ENCODE measurements around the gene GTF2A1.

GTF2A1 gene

GRCh38 chr14:81153187-81153586 is 67.6 kb downstream of the GTF2A1 start:
- Histone ChIP-seq H3K36me3 (ENCODE audit: control insufficient read depth, low read depth, low read length) (no peaks in the 10 kb centered on the region), H3K27ac (ENCODE audit: low read length) (no peak overlapping the region), H3K4me3 (ENCODE audit: low read length) (no peak overlapping the region), H3K4me1 (ENCODE audit: control insufficient read depth, low read depth, low read length) (no peaks in the 10 kb centered on the region), H3K9ac (ENCODE audit: low read length) (no peak overlapping the region), H3K27me3 (ENCODE audit: control insufficient read depth, insufficient read depth, low read length) (no peaks in the 10 kb centered on the region), H3K9me3 (ENCODE audit: control insufficient read depth, low read depth, low read length) (no peaks in the 10 kb centered on the region)

DNA sequence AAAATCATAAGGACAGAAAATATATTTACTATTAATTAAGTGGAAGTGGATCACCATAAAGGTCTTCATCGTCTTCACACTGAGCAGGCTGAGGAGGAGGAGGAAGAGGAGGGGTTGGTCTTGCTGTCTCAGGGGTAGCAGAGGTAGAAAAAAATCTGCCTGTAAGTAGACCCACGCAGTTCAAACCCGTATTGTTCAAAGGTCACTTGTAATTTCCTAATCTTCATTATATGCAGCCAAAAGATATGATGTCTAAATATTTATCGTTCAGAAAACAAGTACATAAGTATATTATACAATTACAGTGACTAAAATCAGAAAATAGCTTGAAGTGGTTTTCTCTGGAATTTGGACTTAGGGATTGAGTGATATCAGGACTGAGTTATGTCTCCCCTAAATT is 72.1 kb downstream of the GTF2A1 start:
- Histone ChIP-seq H3K27ac (ENCODE audit: low read length) (no peak overlapping the region), H3K4me3 (ENCODE audit: low read length) (no peak overlapping the region), H3K4me1 (ENCODE audit: control insufficient read depth, low read depth, low read length) (no peaks in the 10 kb centered on the region), H3K9ac (ENCODE audit: low read length) (no peak overlapping the region), H3K27me3 (ENCODE audit: control insufficient read depth, insufficient read depth, low read length) (no peaks in the 10 kb centered on the region), H3K9me3 (ENCODE audit: control insufficient read depth, low read depth, low read length) (no peaks in the 10 kb centered on the region), H3K36me3 (ENCODE audit: control insufficient read depth, low read depth, low read length) (no peaks in the 10 kb centered on the region)

GRCh38 chr14:81147140-81147897 is 73.4 kb downstream of the GTF2A1 start:
- no peaks in the 10 kb centered on the region for H3K36me3 ChIP-seq (ENCODE audit: control insufficient read depth, low read depth, low read length)
- no peak overlapping the region for H3K9ac ChIP-seq (ENCODE audit: low read length)
- H3K4me3 ChIP-seq (ENCODE audit: low read length): no peak overlapping the region
- H3K27me3 ChIP-seq (ENCODE audit: control insufficient read depth, insufficient read depth, low read length): no peaks in the 10 kb centered on the region
- H3K27ac ChIP-seq (ENCODE audit: low read length): no peak overlapping the region
- no peaks in the 10 kb centered on the region for H3K4me1 ChIP-seq (ENCODE audit: control insufficient read depth, low read depth, low read length)
- no peaks in the 10 kb centered on the region for H3K9me3 ChIP-seq (ENCODE audit: control insufficient read depth, low read depth, low read length)

- Histone ChIP-seq H3K9ac (ENCODE audit: low read length) (no peak overlapping the region), H3K36me3 (ENCODE audit: control insufficient read depth, low read depth, low read length) (no peaks in the 10 kb centered on the region), H3K27me3 (ENCODE audit: control insufficient read depth, insufficient read depth, low read length) (no peaks in the 10 kb centered on the region), H3K9me3 (ENCODE audit: control insufficient read depth, low read depth, low read length) (no peaks in the 10 kb centered on the region), H3K27ac (ENCODE audit: low read length) (no peak overlapping the region), H3K4me3 (ENCODE audit: low read length) (no peak overlapping the region), H3K4me1 (ENCODE audit: control insufficient read depth, low read depth, low read length) (no peaks in the 10 kb centered on the region)
Observed at GRCh38 chr14:81144824-81145603, 75.7 kb downstream of the GTF2A1 start.

DNA sequence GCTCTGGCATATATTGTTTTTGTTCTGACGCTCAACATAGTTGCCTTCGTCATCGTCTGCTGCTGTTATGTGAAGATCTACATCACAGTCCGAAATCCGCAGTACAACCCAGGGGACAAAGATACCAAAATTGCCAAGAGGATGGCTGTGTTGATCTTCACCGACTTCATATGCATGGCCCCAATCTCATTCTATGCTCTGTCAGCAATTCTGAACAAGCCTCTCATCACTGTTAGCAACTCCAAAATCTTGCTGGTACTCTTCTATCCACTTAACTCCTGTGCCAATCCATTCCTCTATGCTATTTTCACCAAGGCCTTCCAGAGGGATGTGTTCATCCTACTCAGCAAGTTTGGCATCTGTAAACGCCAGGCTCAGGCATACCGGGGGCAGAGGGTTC is 77.0 kb downstream of the GTF2A1 start:
- Histone ChIP-seq H3K36me3 (ENCODE audit: control insufficient read depth, low read depth, low read length) (no peaks in the 10 kb centered on the region), H3K27me3 (ENCODE audit: control insufficient read depth, insufficient read depth, low read length) (no peaks in the 10 kb centered on the region), H3K9me3 (ENCODE audit: control insufficient read depth, low read depth, low read length) (no peaks in the 10 kb centered on the region), H3K4me3 (ENCODE audit: low read length) (no peak overlapping the region), H3K27ac (ENCODE audit: low read length) (no peak overlapping the region), H3K4me1 (ENCODE audit: control insufficient read depth, low read depth, low read length) (no peaks in the 10 kb centered on the region), H3K9ac (ENCODE audit: low read length) (no peak overlapping the region)

- no peak overlapping the region for H3K4me3 ChIP-seq (ENCODE audit: low read length)
- H3K36me3 ChIP-seq (ENCODE audit: control insufficient read depth, low read depth, low read length): no peaks in the 10 kb centered on the region
- no peak overlapping the region for H3K27ac ChIP-seq (ENCODE audit: low read length)
- no peaks in the 10 kb centered on the region for H3K27me3 ChIP-seq (ENCODE audit: control insufficient read depth, insufficient read depth, low read length)
- H3K4me1 ChIP-seq (ENCODE audit: control insufficient read depth, low read depth, low read length): no peaks in the 10 kb centered on the region
- H3K9me3 ChIP-seq (ENCODE audit: control insufficient read depth, low read depth, low read length): no peaks in the 10 kb centered on the region
- H3K9ac ChIP-seq (ENCODE audit: low read length): no peak overlapping the region
Observed at GRCh38 chr14:81141426-81141825, 79.3 kb downstream of the GTF2A1 start.

DNA sequence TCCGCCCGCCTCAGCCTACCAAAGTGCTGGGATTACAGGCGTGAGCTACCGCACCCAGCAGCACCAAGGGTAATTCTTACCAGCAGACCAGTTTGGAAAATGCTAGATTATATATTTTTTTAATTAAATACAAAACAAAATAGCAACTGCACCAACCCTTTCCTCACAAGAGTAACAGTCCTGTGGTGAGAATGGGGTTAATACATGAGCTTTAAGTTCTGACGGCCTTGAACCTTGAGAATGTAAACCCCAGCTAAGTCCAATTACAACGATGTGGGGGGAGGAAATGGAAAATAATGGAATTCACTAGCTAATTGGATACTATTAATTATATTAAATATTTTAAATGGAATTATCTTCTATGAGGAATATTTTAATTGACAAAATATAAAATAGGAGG is 82.3 kb downstream of the GTF2A1 start:
- Histone ChIP-seq H3K4me1 (ENCODE audit: control insufficient read depth, low read depth, low read length) (no peaks in the 10 kb centered on the region), H3K27ac (ENCODE audit: low read length) (no peak overlapping the region), H3K9me3 (ENCODE audit: control insufficient read depth, low read depth, low read length) (no peaks in the 10 kb centered on the region), H3K36me3 (ENCODE audit: control insufficient read depth, low read depth, low read length) (no peaks in the 10 kb centered on the region), H3K9ac (ENCODE audit: low read length) (no peak overlapping the region), H3K27me3 (ENCODE audit: control insufficient read depth, insufficient read depth, low read length) (no peaks in the 10 kb centered on the region), H3K4me3 (ENCODE audit: low read length) (no peak overlapping the region)

- no peaks in the 10 kb centered on the region for H3K9me3 ChIP-seq (ENCODE audit: control insufficient read depth, low read depth, low read length)
- no peaks in the 10 kb centered on the region for H3K27me3 ChIP-seq (ENCODE audit: control insufficient read depth, insufficient read depth, low read length)
- H3K4me3 ChIP-seq (ENCODE audit: low read length): no peak overlapping the region
- no peaks in the 10 kb centered on the region for H3K4me1 ChIP-seq (ENCODE audit: control insufficient read depth, low read depth, low read length)
- no peaks in the 10 kb centered on the region for H3K36me3 ChIP-seq (ENCODE audit: control insufficient read depth, low read depth, low read length)
- H3K9ac ChIP-seq (ENCODE audit: low read length): no peak overlapping the region
- H3K27ac ChIP-seq (ENCODE audit: low read length): no peak overlapping the region
Observed at GRCh38 chr14:81137316-81137715, 83.4 kb downstream of the GTF2A1 start.

- H3K36me3 ChIP-seq (ENCODE audit: control insufficient read depth, low read depth, low read length): no peaks in the 10 kb centered on the region
- no peak overlapping the region for H3K9ac ChIP-seq (ENCODE audit: low read length)
- H3K9me3 ChIP-seq (ENCODE audit: control insufficient read depth, low read depth, low read length): no peaks in the 10 kb centered on the region
- no peaks in the 10 kb centered on the region for H3K27me3 ChIP-seq (ENCODE audit: control insufficient read depth, insufficient read depth, low read length)
- H3K4me3 ChIP-seq (ENCODE audit: low read length): no peak overlapping the region
- no peaks in the 10 kb centered on the region for H3K4me1 ChIP-seq (ENCODE audit: control insufficient read depth, low read depth, low read length)
- H3K27ac ChIP-seq (ENCODE audit: low read length): no peak overlapping the region
Observed at GRCh38 chr14:81133400-81133799, 87.4 kb downstream of the GTF2A1 start.

DNA sequence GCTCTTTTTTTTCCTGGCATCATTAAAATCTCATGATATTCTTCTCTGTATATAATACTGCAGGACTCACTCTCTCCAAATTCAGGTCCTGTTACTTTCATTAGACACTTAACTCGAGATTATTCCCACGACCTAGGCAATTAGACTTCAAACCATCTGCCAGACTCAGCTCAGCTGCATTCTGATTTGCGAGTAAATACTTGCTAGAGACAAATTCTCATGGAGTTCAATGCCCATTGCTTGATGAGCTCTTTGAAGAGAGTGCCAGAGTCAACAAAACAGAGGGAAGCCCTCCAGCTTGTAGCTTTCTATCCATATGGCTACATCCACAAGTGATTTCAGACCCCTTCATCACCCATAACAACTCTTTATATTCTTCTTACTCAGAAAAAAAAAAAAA is 88.3 kb downstream of the GTF2A1 start:
- Histone ChIP-seq H3K4me1 (ENCODE audit: control insufficient read depth, low read depth, low read length) (no peaks in the 10 kb centered on the region), H3K9ac (ENCODE audit: low read length) (no peak overlapping the region), H3K27ac (ENCODE audit: low read length) (no peak overlapping the region)

GRCh38 chr14:81129242-81129641 is 91.5 kb downstream of the GTF2A1 start:
- no peaks in the 10 kb centered on the region for H3K9me3 ChIP-seq (ENCODE audit: control insufficient read depth, low read depth, low read length)
- no peak overlapping the region for H3K27ac ChIP-seq (ENCODE audit: low read length)
- no peak overlapping the region for H3K4me3 ChIP-seq (ENCODE audit: low read length)
- no peaks in the 10 kb centered on the region for H3K4me1 ChIP-seq (ENCODE audit: control insufficient read depth, low read depth, low read length)
- no peaks in the 10 kb centered on the region for H3K27me3 ChIP-seq (ENCODE audit: control insufficient read depth, insufficient read depth, low read length)
- H3K9ac ChIP-seq (ENCODE audit: low read length): no peak overlapping the region
- H3K36me3 ChIP-seq (ENCODE audit: control insufficient read depth, low read depth, low read length): no peaks in the 10 kb centered on the region

More for the DNA sequence above, 88.3 kb downstream of the GTF2A1 start:
- Histone ChIP-seq H3K9me3 (ENCODE audit: control insufficient read depth, low read depth, low read length) (no peaks in the 10 kb centered on the region), H3K4me3 (ENCODE audit: low read length) (no peak overlapping the region), H3K36me3 (ENCODE audit: control insufficient read depth, low read depth, low read length) (no peaks in the 10 kb centered on the region), H3K27me3 (ENCODE audit: control insufficient read depth, insufficient read depth, low read length) (no peaks in the 10 kb centered on the region)

DNA sequence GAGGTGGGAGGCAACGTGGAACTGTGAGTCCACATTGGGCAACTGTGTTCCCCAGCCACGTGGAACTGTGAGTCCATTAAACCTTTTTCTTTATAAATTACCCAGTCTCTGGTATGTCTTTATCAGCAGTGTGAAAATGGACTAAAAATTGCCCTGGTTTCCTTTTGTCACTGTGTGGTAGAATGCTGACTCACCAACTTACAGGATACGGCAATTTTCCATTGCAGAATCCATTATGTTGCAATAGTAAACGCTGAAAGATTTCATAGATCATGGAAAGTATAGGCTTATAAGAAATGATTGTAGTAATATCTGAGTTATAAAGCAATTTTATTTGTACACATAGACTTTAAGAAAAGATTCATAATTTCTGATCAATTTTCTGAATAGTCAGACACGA is 93.0 kb downstream of the GTF2A1 start:
- no peak overlapping the region for H3K9ac ChIP-seq (ENCODE audit: low read length)
- no peaks in the 10 kb centered on the region for H3K36me3 ChIP-seq (ENCODE audit: control insufficient read depth, low read depth, low read length)
- H3K9me3 ChIP-seq (ENCODE audit: control insufficient read depth, low read depth, low read length): no peaks in the 10 kb centered on the region
- no peaks in the 10 kb centered on the region for H3K4me1 ChIP-seq (ENCODE audit: control insufficient read depth, low read depth, low read length)
- H3K27me3 ChIP-seq (ENCODE audit: control insufficient read depth, insufficient read depth, low read length): no peaks in the 10 kb centered on the region
- H3K27ac ChIP-seq (ENCODE audit: low read length): no peak overlapping the region
- H3K4me3 ChIP-seq (ENCODE audit: low read length): no peak overlapping the region
